GM12873 (cell line): ENCODE measurements around the gene ZNF778.

Source experiments
- TF ChIP-seq, protein P1 (sequence below): IDR thresholded peaks from 2 replicates; pipeline ENCODE4 v1.5.1; 2012; ENCODE audit warnings: low read depth, mild to moderate bottlenecking, moderate library complexity, low read length, control low read depth; ENCODE audit not compliant: insufficient read depth; ENCODE audit errors: missing control alignments

The ZNF778 gene

GRCh38 chr16:89217388-89218191 lies at the start of gene ZNF778:
Gene ZNF778 (plus strand): TSS chr16:89217703. CDS start chr16:89221128, 3,425 bp downstream.
- TF ChIP-seq, protein P1, sequence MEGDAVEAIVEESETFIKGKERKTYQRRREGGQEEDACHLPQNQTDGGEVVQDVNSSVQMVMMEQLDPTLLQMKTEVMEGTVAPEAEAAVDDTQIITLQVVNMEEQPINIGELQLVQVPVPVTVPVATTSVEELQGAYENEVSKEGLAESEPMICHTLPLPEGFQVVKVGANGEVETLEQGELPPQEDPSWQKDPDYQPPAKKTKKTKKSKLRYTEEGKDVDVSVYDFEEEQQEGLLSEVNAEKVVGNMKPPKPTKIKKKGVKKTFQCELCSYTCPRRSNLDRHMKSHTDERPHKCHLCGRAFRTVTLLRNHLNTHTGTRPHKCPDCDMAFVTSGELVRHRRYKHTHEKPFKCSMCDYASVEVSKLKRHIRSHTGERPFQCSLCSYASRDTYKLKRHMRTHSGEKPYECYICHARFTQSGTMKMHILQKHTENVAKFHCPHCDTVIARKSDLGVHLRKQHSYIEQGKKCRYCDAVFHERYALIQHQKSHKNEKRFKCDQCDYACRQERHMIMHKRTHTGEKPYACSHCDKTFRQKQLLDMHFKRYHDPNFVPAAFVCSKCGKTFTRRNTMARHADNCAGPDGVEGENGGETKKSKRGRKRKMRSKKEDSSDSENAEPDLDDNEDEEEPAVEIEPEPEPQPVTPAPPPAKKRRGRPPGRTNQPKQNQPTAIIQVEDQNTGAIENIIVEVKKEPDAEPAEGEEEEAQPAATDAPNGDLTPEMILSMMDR, result no peak

DNA sequence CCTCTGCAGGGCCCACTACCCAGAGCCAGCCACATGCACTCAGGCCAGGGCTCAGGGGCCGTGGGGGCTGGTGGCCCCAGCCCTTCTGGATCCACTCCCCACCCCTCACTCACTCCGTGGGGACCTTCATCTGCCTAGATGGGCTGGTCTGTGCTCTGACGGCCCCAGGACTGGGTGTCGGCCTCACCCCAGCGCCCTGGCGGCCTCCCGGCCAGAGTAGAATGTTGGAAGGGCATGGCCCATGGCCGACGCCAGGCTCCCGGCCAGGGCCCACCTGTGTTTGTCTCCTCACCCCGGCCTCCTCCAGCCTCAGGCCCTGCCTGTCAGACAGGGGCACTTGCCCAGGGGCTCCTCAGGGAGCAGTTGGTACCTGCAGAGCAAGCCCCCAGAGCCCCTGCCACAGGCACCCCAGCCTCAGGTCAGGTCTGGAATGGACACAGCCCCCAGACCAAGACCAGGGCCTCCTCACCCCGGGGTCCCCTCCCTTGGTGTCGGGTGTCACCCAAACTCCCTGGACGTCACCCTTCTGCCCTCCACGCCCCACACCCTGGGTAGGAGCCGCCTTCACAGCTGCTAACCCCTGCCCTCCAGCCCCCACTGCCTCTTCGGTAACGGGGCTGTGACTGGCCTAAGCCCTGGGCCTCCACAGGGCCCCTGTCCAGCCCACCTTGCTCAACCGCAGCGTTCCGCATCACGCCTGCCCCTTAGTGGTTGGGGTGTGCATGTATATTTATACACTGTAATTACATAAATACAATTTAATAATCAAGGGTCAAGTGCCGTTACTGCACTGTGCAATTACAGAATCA lies 48.9 kb upstream of the ZNF778 start:
- TF ChIP-seq, protein P1, result no peak

- TF ChIP-seq, protein P1, result no peak
Observed at GRCh38 chr16:89169778-89170177, 47.7 kb upstream of the ZNF778 start.

DNA sequence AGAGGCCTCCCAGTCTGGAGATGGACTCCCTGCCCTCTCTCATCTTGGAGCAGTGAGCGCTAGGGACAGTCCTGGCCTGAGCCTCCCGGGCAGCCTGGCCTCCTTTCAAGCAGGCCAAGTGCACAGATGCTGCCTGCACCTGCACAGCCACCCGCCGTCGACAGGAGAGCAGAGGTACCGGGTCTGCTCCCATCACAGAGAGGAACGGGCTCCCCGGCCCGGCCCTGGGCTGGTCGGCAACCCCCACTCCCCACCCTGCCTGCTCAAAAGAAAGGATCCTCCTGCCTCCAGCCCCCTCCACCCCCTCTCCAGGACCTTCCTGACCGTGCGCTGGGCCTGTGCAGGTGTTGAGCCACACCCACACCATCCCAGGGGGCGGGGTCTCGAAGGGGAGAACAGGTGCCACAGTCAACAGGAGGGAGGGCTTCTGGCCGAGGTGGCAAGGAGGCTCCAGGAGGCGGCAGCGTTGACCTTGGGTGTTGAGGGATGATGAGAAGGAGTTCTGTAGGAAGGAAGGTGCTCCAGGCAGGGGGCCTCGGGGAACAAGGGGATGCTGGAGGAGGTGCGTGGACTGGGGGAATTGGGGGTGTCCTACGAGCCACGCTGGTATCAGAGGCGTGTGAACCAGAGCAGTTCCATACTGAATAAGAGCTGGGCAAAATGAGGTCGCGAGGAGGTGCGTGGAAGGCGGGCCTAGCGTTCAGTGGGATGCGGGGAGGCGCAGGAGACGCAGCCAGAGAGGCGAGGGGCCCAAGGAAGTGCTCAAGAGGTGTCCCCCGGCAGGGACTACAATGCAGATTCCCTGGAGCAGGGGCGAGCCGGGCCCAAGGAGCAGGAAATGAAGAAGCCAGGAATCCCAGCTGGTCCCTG lies 46.9 kb upstream of the ZNF778 start:
- TF ChIP-seq, protein P1, result no peak

GRCh38 chr16:89171216-89172170 lies 46.0 kb upstream of the ZNF778 start, which contains the start of gene CDH15:
Gene CDH15 (plus strand): TSS chr16:89171748. CDS start chr16:89171832, 84 bp downstream.
- TF ChIP-seq, protein P1, result no peak

DNA sequence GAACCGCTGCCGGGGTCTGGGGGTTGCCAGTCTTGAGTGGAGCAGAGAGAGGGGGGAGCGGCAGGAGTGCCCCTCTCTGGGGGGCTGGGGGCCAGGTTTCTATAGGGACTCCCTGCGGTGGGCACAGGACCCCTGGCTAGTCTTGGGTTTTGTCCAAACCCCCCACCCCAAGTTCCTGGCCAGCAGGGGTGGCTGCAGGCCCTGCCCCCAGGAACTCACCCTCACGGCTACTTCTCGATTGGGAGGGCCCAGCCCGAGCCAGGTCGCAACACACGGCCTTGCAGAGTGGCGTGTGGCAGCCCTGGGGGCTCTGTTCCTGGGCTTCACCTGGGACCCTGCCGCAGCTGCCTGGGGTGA lies 45.4 kb upstream of the ZNF778 start:
- TF ChIP-seq, protein P1, result no peak
